ENCODE results near the gene OTOA.
"Not testable (repeated sequence)": the region's sequence is repeated elsewhere in the genome, so short reads cannot be mapped to it uniquely, and the experiment has no call there.

The OTOA gene

DNA sequence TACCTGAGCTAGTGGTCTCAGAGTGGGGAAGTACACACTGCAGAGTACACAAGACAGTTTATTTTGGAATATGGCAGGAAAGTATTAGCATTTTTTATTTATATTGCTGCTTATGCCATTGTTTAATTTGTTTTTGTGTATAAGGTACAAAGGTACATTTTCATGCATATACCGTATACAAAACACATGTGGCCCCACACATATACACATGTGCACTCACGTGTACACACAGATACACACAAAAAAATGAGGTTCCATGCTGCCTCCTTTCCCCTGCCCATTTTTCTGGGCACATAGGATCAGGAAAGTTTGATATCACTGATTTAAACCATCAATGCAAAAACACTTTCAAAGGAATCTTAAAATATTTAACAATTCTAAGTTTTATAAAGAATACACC lies 24.3 kb upstream of the OTOA start:
- no peak for DNase-seq (ENCODE audit: low read depth in 2 of 3, low spot score in 1 of 3)

DNA sequence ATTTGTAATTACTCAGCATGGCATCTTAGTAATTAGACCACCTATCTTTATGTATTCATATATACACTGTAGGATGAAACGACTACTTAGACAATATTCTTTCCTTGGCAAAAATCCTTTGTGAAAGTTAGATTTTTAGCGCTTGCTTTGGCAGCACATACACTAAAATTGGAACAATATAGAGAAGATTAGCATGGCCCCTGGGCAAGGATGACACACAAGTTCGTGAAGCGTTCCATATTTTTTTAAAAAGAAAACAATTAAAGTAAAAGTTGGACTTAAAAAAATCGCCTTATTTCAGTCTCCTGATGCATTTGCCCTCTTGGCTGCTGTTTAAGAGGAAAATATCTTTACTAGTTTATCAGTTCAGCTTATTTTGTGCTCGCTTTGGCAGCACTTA lies 21.9 kb upstream of the OTOA start:
- DNase-seq (ENCODE audit: low read depth in 2 of 3, low spot score in 1 of 3), result no peak

DNA sequence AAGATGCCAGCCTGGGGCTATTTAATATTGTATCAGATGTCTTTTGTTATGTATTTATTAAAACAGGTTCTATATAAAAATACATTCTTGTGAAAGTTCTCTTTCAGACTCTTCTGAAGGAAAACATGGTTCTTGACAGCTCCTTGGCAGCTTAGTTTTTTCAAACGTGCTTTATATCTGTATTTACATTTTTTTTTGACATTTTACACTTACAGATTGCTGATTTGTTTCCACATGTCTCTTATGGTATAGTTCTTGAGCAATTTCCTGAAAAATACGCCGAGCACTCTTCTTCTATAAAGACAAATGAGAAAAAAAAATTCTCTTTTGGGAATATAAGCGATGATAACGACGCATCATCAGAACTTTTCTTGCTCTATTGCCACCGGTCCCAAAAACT lies 20.9 kb upstream of the OTOA start:
- DNase-seq (ENCODE audit: low read depth in 2 of 3, low spot score in 1 of 3), result no peak

DNA sequence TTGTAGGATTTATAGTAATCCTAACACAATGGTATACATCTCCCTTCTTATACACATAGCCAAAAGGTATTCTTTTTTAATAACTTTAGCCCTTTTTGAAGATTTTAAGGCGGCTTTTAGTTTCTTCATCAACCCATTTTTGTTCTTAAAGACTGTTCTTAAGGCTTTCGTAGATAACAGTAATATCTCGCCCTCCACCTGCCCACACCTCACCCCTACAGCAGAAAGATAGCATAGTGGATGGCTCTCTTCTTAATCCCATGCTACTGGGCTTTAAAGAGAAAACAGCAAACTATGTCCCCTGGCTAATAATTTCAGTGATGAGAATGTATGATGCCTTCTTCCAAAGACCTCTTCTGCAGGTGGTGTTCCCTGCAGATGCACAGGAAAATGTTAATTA lies 20.0 kb upstream of the OTOA start:
- DNase-seq (ENCODE audit: low read depth in 2 of 3, low spot score in 1 of 3), result no peak

DNA sequence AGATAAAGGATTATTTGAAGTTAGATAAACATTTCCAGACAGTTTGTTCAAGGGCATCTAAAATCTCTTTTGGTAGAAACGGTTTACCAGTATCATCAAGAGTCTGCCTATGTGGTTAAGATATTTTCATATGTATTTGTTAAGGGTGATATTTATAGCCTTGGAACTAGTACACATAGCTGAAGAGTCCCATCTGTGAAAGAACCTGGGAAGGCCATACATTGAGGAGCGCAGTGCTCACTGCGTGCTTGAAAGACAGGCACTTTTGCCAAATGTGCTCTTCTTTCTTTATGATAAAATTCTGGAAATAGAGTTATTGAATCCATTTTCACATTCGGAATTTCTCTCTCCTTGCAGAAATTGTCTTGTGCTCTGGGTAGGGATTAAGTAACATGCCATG lies 19.1 kb upstream of the OTOA start:
- no peak for DNase-seq (ENCODE audit: low read depth in 2 of 3, low spot score in 1 of 3)

DNA sequence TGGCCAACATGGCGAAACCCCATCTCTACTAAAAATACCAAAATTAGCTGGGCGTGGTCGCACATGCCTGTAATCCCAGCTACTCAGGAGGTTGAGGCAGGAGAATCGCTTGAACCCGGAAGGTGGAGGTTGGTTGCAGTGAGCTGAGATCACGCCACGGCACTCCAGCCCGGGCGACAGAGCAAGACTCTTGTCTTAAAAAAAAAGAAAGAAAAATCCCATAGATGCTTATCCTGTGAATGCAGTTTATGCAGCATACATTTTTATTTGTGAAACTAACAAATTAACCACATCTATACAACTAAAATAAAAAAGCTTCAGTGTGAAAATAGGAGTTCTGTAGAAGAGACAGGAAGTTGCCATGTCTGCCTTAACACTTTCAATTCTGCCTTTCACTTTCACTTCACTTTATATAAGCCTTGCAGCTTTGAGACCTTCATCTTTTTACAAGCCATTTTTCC lies 18.5 kb upstream of the OTOA start:
- DNase-seq (ENCODE audit: low read depth in 2 of 3, low spot score in 1 of 3), result no peak

DNA sequence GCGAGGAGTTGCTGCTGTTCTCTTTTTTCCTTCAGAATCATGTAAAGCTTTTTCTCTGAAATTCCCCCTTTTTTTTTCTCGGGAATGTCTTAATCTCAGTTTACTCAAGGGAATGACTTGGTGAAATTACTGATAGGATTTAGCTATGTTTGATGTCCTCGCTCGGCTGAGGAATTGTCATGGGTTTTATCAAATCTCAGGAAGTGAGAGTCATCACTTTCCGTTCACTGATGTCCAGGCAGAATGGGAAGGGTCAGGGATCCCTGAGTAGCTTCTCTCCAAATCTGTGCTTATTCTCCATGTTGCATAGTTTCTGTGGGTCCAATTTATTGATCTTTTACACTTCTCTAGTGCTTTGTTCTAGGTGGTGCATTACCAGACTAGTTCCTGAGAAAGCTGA lies 17.7 kb upstream of the OTOA start:
- no peak for DNase-seq (ENCODE audit: low read depth in 2 of 3, low spot score in 1 of 3)

DNA sequence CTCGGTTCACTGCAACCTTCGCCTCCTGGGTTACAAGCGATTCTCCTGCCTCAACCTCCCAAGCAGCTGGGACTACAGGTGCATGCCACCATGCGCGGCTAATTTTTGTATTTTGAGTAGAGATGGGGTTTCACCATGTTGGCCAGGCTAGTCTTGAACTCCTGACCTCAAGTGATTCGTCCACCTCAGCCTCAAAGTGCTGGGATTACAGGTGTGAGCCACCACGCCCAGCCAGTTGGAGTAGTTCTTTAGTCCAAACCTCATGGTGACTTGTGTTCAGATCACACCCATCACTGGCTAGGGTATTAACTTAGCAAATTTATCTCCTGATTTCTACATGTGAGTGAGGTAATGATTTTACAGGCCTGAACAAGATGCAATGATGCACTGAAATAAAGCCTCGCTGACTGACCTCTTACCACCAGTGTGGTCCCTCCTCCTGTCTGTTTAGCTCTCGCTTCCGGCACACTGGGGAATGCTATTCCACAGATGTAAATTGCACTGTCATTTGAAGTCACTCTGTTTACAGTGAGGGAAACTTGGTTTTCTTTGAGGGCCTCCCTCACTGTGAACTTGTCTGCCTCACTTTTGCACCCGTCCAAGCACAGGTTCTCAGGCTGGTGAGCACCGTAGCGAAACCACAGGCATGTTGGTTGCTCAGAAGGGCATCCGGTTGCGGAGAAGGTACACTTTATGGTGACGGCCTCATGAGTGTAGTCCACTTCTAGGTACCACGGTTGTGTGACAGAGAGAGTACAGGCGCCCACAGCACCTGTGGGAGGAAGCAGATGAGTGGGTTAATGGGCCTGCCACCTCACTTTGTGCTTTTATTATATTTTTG lies 16.8 kb upstream of the OTOA start:
- peak; percentile 65 to 80 (median 68) for DNase-seq (ENCODE audit: low read depth in 2 of 3, low spot score in 1 of 3)

DNA sequence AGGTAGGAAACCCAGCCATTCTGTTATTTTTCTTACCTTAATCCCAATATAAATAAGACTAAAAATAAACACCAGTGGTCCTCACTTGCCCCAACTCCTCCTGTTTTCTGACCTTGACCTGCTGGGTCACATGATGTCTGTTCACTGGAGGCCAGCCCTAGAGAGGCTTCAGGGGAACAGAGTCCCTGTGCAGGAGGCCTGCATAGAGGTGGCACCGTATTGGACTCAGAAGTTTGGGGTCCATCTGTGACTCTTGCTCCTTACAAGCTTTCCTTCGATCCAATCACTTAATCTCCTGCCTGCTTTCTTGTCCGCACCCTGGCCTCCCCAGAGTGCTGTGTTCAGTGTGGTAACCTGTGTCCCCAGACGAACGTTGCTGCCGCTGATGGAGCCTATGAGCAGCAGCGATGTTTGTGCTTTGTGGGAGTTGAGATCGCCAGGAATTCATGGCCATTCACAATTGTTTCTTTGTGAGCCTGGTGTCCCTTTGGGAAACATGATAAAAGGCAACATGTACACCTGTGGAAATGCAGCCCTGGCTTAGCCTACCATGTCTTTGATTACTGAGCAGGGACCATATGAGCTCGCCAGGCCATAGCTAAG lies 16.1 kb upstream of the OTOA start:
- no peak for DNase-seq (ENCODE audit: low read depth in 2 of 3, low spot score in 1 of 3)

DNA sequence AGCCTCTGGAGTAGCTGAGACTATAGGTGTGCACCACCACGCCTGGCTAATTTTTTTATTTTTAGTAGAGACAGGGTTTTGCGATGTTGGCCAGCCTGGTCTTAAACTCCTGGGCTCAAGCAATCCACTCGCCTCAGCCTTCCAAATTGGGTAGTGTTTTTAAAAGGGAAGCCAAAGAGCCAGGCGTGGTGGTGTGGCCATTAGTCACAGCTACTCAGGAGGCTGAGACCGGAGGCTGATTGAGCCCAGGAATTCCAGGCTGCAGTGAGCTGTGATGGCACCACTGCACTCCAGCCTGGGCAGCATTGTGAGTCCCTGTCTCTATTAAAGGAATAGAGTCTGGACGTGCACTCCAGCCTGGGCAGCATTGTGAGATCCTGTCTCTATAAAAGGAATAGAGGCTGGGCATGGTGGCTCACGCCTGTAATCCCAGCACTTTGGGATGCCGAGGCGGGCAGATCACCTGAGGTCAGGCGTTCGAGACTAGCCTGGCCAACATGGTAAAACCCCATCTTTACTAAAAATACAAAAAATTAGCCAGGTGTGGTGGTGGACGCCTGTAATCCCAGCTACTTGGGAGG lies 13.9 kb upstream of the OTOA start:
- DNase-seq (ENCODE audit: low read depth in 2 of 3, low spot score in 1 of 3), result not testable (repeated sequence)

DNA sequence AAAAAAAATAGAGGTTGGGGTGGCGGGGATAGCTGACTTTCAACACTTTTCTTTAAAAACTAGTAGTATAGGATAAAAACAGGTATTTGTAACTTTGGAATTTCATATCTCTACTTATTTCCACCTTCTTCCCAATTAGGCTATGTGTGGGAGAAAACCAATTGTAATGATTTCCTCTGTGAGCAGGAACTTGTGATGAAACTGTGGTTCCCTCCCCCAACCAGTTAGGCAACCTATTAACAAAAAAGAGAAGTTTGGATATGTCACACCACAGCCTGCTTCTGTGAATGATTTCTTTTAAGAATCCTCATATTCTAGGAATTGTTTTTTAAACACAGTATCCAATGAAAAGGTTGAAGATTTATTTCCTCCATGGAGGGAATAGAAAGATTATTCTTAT lies 13.2 kb upstream of the OTOA start:
- DNase-seq (ENCODE audit: low read depth in 2 of 3, low spot score in 1 of 3), result no peak

DNA sequence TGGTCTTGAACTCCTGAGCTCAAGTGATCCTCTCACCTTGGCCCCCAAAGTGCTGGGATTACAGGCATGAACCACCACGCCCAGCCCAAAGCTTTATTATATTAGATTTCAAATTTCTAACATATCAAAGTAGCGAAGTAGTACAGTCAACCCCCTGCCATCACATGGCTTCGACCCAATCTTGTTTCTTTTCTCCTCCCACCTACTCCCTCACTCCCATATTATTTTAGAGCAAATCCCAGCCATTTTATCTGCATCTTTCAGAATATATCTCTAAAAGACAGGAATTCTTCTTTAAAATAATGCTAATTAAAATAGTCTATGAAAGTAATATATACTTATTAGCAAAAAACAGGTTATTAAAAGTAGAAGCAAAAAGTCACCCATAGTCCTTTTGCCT lies 12.3 kb upstream of the OTOA start:
- DNase-seq (ENCODE audit: low read depth in 2 of 3, low spot score in 1 of 3), result no peak

DNA sequence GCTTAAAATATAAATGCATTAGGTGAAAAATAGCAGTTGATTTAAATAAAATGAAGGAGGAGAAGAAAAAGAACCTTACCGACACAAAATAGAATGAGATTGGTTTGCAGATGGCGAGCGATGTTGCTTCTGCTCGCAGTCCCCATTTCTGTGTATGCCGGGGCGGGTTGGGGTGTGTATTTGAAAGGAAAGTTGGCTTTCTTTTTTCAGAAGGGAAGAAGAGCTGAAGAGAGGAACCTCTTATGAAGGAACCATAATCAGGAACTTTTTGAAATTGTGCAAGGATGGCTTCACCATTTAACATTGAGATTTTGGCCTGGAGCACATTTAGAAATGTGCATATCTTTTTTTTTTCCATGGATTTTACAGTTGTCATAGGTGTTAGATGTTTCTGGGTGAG lies 11.3 kb upstream of the OTOA start, which contains the start of gene IGSF6:
IGSF6 (minus strand) TSS at position 156 of the 400 bp plus-strand sequence; CDS start at position 146, 10 bp downstream.
- DNase-seq (ENCODE audit: low read depth in 2 of 3, low spot score in 1 of 3), result no peak

DNA sequence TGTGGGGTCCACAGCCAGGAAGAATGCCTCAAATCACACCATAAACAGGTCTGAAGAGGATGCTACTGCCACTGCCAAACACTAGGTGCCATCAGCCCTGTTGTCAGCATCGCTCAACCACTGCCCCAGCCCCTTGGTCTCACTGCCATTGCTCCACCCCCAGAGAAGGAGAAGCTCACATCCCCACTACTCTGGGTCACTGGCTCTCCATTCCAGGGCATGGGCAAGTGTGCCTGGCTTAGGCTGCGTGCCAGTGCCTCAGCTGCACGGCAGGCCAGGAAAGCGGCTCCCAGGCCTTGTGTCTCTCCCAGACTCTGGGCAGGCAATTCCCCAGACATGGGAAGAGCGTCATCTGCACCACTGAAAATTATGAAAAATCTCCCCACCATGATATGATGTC lies 10.2 kb upstream of the OTOA start:
- DNase-seq (ENCODE audit: low read depth in 2 of 3, low spot score in 1 of 3), result no peak

DNA sequence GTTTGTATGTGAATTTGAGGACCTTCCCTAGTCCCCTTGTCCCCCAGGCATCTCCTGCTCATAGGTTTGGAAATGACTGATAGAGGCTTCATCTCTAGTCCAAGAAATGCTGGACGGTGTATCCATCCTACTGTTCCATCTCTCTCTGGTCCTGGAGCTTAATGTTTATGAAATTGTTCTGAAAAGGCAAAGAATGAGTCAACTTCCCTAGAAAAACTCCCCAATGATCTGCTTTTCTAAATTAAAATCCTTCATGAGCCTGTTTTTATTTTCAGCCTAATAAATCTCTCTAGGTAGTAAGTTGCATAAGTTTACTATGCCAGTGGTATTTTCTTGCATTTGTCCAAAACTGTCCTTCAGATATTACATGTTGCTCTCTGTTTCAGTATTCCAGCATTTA lies 9.3 kb upstream of the OTOA start:
- DNase-seq (ENCODE audit: low read depth in 2 of 3, low spot score in 1 of 3), result no peak

DNA sequence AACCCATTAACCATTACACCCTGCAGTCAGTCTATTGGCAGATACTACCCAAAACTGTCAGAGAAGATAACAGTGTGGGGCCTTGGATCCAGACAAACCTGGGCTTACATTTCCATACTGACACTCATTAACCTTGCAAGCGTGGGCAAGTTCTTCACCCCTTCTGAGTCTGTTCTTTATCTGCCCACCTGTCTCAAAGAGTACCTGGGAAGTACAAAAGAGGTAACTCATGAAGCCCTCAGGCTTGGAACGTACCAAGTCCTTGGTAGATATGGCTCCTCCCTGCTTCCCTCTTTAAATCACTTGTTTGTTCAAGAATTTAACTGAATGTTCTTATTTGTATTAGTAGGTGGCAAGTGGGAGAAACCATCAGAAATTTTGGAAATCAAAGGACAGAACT lies 8.9 kb upstream of the OTOA start:
- DNase-seq (ENCODE audit: low read depth in 2 of 3, low spot score in 1 of 3), result no peak

DNA sequence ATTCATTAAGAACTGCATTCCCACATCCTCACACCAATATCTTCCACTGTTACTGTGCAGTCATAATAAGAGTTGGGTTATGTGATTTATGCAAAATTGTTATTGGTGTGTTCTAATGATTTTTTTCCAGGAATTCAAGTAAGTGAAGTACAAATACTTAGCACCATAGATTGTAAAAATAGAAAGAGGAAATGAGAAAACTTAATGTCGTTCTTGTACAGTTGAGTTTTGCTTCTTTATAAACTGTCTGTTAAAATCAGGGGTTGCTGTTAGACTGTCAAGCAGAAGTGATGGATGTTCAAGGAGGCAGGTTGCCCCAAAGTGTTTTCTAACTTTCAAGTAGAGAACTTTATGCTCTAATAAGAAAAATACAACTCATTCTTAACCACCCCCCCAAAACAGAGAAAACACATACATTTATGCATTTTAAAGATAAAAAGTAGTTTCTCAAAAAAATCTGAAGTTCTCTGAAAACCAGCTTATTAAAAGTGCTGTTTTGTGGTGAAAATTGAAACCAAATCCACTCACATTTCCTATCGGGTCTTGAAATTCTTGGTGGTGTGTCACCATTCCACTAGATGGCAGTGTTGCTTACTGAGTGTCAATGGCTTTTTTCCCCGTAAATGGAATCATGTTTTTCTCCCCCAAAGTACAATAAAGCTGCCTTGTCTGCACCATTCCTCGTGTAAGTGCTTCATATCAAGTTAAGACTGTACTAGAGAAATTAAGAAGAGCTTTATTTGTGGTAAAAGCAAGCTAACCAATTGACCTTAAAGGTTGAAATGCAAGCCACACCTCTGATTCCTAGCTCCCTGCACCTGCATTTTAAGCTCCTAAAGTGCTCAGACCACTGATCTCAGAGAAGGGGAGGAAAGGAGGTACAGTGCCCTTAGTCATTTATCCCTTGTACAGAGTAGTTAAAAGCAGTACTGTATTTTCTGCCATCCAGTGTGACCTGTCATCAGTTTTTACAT lies 6.7 kb upstream of the OTOA start:
- DNase-seq (ENCODE audit: low read depth in 2 of 3, low spot score in 1 of 3), result peak in 1 of 3 donors; percentile 40

DNA sequence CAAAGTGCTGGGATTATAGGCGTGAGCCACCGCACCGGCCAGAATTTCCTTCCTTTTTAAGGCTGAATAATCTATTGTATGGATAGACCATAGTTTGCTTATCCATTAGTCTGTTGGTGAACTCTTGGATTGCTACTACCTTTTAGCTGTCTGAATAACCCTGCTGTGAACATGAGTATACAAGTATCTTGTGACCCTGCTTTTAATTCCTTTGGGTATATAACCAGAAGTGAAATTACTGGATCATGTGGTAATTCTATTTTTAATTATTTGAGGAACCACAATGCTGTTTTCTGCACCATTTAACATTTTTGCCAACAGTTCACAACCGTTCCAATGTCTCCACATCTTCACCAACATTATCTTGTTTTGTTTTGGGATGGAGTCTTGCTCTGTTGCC lies 4.6 kb upstream of the OTOA start:
- DNase-seq (ENCODE audit: low read depth in 2 of 3, low spot score in 1 of 3), result no peak

DNA sequence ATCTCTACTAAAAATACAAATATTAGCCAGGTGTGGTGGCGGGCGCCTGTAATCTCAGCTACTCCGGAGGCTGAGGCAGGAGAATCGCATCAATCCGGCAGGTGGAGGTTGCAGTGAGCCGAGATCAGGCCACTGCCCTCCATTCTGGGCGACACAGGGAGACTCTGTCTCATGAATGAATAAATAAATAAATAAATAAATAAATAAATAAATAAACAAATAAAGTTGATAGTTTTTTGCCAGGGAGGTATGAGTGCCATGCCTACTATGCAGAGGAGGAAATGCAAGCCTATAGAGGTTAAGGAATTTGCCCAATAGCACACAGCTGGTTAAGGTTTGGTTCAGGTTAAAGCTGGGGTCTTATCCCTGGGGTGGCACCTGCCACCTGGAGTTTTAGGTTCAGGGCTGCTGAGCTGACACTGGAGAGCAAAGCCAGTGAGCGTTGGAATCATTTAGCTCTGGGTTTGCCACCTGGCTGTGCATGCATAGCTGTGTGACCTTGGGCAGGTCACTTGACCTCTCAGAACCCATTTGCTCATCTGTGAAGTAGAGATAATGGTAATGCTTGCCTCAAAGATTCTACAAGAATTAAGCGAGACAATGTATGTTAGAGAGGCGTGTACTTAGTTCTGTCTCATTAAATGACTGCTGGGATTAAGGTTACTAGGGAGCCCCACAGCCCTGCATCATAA lies 1.2 kb downstream of the OTOA start:
- no peak for DNase-seq (ENCODE audit: low read depth in 2 of 3, low spot score in 1 of 3)

DNA sequence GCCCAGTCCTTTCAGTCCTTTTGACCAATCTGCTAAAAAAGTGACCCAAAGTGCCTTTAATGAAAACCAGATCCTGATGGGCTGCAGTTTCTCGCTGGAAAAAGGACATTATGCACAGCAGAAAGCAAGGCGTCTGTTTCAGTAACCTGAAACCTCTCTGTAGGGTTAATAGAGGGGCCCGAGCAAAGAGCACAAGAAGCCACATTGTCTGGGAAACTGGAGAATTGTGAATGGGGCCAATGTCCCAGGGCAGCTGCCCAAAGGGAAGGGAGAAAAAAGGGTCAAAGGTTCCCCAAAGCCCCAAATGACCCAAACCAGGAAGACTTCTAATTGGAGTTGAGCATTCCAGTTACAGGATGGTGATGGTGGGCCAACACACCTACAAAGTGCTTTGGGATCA lies 3.0 kb downstream of the OTOA start:
- DNase-seq (ENCODE audit: low read depth in 2 of 3, low spot score in 1 of 3), result no peak

DNA sequence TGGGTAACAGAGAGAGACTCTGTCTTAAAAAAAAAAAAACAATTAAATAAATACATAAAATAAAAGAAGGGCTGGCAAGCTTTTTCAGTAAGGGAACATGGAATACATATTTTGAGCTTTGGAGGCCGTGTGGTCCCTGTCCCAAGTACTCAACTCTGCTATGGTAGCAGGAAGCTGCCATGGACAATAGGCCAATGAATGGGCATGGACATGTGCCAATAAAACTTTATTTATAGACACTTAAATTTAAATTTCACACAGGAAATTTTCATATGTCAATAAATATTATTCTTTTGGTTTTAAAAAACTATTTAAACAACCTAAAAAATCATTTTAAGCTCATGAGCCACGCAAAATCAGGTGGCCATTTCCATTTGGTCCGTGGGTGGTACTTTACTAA lies 3.8 kb downstream of the OTOA start:
- no peak for DNase-seq (ENCODE audit: low read depth in 2 of 3, low spot score in 1 of 3)

Data from stimulated activated CD4-positive, alpha-beta T cell treated with anti-CD3 and anti-CD28 coated beads, Interleukin-12 subunit alpha, Interleukin-12 subunit beta, amount 100 ng/mL, for 48 hours (primary cell).